ENCODE data around the gene PYGB. TPM values are rescaled to one million over a fixed set of nuclear protein-coding genes. Genes with fewer than 3 reads are reported as not detected.
"Not testable (repeated sequence)": the region's sequence is repeated elsewhere in the genome, so short reads cannot be mapped to it uniquely, and the experiment has no call there.

Gene PYGB
- total RNA-seq, 1 donor from 2014 or later, result 81.9 TPM

DNA sequence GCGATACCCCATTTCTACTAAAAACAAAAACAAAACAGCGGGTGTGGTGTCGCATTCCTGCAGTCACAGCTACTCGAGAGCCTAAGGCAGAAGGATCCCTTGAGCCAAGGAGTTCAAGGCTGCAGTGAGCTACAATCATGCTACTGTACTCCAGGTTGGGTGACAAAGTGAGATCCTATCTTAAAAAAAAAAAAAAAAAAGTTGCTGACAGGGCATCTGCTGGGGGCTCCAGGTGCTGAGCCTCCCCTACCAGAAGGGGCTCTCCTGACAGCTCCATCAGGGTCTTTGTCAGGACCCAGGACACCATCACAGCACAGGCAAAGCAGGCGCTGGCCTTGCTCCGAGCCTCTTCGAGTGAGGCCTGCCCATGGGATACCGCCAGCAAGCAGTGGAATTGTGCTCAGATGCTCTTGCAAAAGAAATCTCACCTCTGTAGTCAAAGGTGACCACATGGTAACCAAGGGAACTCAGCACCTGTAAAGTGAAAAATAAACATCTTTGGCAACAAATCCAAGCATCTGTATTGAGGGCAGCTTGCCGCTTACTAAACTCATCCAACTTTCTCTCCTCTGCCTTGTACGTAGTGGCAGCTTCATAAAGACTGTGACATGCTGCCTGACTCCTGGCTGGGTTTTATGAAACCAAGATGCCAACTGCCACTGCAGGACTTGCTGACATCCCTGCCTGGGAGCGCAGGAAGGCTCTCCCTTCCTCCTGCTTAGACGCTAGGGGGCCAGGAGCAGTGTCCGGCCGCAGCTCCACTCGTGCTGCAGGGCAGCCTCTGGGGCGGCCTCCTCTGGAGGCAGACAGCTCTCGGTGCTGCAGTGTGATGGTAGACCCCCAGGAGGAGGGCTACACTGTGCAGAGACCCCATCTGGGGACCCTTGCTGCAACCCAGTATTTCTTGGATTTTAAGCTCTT lies 66.9 kb downstream of the PYGB start:
- DNase-seq, result no peak

DNA sequence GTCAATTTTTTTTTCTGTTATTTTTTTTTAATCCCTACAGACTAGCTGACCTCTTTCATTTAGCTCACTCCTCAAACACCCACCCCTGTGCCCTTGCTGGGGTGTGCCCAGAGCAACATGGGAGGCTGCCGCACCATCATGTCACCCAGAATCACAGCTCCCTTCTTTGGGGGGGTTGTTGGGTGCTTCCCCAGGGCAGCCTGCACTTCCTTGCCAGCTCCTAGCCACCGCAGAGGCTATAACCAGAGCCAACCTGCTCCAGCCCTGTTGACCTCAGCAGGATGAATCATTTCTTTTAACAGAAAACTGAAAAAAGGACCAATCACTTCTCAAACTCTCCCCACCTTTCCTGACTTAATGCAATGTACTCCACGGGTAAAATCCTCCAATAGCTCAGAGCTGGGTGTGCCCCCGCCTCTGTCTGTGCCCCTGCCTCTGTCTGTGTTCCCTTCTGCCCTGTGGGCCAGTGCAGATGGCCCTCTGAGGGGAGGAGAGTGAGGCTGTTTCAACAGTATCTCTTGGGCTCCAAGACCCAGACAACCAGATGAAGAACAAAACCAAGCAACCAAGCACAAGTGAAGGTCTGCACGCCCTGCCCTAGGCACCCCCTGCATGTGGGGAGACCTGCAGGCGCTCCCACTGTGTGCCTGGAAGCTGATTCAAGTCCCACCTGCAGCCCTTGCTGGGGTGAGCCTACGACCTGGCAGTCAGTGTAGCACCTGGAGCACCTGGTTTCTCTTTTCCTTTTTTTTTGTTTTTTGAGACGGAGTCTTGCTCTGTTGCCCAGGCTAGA lies 67.7 kb downstream of the PYGB start:
- DNase-seq, result no peak

DNA sequence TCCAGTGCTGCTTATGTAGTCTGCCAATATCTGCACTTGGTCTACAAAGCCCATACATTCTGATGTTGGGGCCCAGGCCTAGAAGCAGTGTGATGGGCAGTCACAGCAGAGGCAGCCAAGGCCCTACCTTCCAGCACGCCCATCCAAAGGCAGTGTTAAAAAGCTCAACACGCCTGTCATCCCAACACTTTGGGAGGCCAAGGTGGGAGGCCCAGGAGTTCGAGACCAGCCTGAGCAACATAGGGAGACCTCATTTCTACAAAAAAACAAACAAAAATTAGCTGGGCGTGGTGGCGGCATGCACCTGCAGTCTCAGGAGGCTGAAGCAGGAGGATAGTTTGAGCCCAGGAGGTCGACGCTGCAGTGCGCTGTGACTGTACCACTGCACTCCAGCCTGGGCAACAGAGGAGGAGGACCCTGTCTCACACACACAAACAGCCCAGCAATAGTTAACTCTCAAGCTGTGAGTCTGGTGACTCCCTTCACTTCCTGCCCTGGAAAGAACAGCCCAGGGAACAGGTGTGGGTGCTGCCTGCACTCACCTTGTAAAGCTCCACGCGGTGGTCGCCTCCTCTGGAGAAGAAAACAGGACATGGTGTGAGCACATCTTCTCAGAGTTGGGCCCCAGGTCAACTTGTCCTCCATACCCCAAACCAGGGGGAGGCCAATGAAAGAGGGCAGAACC lies 68.8 kb downstream of the PYGB start:
- no peak for DNase-seq

DNA sequence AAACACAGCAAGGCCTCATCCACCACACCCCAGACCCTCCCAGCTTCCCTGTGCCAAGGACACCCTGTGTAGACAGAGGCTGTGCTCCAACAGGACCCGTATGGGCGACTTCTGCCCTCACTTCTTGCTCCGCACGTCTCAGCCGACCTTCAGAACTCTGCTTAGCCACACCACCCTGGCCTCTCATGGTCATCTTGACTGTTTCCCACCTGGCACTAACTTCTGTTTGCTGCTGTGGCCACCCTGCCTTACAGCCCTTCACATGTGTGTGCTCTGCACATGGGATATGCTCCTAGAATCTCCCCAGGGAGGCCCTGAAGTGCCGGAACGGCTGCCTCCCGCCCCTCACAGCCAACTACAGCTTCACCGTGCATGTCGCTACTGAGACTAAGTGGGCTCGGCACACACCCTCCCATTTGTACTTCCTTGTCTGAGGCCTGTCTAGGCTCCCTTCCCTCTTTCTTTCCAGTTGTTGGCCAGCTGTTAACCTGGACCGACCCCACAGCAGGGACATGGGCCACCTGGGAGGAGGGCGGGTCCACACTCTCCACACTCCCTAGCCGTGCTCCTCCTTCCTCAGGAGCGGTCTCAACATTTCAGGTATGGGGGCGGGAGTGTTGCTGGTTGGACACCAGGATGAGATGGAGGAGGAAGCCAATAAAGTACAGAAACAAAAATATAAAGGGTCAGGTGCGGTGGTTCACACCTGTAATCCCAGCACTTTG lies 69.6 kb downstream of the PYGB start:
- no peak for DNase-seq

DNA sequence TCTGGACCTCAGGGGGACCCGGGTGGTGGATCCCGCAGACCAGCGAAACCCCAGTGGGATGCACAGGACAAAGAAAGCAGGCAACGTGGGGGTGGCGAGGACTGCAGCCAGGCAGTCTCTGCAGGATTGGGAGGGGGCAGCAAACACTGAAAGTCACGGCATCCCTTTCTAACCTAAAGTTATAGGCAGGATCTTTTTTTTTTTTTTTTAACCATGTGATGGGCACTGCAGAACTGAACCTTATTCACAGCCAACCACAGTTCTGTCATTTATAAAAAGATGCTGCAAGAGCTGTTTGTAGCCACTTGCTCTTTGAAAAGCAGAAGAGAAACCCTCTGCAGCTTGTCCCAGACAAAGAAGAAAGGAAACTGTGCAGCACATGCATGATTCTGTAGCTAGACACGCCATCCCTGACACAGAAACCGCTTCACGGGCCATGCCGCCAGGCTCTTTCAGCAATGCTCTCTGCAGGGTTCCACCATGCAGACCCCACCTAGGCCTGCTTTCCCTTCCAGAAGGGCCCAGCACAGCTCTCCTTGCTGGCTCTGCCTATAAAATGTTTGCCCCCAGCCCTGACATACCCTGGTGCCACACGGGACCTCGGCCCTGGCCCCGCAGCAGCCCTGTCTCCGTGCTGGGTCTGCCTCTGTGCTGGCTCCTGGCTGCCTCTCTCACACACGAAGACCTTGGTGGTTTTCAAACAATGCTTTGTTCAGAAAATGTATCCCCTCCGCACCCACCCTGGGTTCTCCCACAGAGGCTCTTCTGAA lies 70.8 kb downstream of the PYGB start:
- no peak for DNase-seq

DNA sequence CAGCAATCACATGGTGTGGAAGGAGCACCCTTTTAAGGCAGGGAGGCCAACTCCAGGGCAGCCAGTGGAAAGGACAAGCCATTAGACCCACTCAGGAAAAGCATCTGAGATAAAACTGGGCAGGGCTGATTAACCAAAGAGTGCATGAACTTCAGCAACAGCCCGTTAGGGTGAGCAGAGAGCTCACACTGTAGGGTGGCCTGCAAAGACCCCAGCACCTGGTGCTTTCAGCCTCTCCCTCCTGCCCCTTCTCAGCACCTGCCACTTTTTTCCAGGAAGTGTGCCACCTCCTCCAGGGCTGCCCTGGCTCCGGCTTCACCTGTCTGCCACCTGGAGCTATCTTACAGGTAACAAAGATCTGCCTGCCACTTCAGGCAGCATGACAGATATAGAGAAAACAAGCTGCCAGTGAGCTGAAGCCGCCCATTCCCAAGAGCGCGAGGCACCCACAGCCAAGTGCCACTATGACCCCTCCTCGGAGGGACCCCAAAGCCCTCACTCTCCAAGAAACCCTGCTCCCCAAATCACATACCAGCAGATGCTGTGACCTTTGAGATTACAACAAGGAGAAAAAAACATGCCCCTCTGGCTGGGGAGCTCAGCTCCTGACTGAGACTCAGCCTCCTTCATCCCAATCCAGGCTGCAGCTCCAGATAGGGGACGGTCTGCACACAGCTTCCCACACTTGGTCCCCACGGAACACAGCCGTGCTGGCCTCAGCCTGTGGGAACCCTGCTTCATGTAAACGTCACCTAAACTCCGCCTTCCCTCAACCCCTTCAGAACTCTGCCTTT lies 71.6 kb downstream of the PYGB start:
- no peak for DNase-seq

DNA sequence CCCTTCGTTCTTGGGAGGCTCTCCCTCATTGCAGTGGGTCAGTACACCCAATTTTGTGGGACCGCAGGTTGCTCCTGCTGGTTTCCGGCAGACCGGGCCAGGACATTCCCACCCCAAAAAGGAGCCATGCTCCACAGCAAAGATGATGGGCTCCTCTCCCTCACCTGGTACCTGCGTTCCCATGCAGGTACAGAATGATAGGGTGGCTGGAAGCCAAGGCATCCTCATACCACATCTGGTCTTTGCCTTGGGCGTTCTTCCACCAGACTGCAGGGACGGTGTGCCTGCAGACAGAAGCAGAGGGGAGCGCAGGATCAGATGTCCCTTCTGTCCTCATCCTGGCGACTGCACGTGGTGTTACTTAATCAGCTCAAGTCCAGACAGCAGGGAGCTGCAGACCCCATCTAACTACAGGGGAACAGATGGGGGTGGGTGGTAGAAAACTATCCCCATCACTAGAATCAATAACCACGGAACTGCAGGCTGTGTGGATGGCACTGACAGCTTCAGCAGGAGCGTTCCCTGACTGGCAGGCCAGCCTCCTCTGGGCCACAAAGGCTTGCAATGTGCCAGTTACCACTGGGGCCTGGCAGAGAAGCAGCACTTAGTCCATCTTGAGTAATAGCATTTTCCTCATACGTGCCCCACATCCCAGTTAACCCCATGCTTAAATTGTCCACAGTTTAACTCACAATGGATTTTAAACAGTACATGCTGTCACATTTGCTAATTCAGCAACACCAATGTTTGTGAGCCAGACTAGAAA lies 72.3 kb downstream of the PYGB start:
- DNase-seq, result no peak

DNA sequence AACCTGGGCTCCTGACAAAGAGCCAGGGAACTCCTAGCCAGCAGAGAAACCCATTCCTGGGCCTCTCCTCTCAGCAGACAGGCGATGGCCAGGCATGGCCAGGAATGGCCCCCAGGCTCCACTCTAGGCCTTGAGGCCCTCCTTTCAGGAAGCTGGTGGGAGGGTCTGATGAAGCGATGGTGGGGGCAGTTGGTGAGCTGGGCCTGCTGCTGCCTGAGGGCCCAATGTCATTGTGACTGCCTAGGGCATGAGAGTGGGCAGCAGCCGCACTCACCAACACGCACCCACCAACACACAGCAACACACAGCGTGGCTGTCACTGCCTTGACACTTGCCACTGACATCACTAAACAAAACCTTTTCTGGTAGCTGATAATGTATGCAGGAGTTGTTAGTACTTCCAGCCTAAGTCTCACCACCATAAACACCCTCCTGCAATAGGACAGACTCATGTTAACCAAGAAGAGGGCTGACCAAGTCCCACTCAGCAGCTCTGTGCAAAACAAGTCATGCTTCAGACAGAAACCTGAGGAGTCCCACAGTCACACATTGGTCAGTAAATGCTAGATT lies 73.5 kb downstream of the PYGB start:
- DNase-seq, result no peak

DNA sequence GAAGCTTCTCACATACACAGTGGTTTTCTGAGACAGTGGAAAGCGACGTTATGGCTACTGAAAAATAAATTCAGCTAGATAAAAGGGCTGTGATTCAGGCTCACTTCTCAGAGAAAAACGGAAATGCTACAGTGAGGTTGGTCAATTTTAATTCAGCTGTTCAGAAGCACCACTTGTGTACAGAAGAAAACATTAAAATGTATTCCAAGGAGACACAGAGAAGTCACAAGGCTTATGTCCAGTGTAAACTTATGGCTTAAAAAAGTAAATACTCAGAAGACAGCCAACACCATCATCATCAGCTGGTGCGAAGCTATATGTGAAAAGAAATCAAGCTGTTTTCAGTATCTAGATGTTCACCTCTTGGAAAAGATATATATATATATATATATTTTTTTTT lies 74.1 kb downstream of the PYGB start:
- DNase-seq, result no peak

DNA sequence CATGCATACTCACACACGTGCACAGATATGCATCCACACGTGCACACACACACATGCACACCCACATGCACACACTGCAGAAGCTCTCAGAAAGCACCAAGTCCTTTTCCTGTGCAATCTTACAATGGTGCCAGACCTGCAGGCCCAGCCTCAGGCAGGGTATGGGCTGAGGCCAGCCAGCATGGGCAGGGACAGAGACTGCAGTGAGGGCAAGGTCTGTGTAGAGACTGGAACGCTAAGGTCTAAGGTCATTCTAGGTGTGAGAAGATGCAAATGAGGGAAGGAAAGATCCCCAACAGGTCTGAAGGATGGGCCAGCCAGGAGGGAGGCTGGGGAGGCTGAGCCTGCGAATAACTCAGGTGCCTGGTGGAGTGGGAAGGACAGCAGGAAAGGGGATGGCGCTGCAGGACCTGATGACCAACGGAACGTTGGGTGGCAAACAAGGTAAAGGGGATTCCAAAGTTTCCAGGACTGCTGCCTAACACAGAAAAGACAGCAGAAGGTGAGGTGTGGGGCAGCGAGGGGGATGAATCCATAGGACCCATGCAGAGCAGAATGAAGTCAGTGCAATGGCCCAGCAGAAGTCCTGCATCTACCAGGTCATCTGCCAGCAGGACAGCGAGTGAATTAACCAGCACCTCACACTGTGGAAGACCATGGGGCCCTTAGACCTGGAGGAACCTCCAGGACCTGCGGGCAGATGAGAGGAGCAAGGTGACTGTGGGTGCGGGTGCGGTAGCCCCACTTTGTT lies 75.8 kb downstream of the PYGB start:
- no peak for DNase-seq

DNA sequence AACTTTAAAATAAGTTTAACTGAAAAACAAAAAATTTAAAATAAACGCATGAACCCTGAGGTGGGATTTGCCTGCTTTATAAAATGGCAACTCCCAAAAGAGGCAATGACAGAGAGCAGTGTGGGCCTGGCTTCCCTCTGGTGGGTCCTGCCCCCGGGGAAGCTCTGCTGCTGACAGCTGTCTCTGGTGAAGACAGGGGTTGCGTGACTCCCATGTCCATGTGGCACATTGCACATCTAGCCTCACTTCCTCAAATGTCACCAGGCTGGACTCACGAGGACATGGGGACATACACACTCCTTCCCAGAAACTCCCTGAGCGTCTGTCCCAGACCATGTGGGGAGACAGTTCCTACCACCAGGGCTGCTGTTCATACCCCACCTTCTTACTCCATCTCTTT lies 76.5 kb downstream of the PYGB start:
- no peak for DNase-seq

DNA sequence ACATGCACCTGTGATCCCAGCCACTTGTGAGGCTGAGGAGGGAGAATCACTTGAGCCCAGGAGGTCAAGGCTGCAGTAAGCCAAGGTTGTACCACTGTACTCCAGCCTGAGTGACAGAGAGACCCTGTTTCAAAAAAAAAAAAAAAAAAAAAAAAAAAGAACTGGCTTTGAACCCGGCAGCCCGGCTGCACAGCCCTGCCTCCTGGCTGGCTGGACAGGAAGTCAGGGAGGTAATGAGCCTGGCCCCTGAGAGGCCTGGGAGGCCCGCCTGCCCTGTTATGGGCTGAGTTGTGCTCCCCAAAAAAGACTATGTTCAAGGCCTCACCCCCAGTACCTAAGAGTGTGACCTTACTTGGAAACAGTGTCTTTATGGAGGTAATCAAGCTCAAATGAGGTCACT lies 77.2 kb downstream of the PYGB start:
- DNase-seq, result no peak

DNA sequence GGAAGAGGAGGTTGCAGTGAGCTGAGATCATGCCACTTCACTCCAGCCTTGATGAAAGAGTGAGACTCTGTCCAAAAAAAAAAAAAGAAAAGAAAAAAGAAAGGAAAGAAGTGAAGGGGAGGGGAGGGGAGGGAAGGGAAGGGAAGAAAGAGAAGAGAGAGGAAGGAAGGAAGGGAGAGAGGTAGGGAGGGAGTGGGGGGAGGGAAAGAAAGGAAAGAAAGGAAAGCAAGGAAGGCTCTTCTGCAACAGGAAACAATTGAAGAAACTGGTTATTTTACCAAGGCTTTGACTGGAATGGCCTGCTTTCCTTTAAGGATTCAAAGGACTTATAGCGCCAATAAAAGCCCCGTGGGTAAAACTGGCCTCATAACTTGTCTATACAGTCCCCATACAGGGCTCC lies 78.1 kb downstream of the PYGB start:
- DNase-seq, result no peak

DNA sequence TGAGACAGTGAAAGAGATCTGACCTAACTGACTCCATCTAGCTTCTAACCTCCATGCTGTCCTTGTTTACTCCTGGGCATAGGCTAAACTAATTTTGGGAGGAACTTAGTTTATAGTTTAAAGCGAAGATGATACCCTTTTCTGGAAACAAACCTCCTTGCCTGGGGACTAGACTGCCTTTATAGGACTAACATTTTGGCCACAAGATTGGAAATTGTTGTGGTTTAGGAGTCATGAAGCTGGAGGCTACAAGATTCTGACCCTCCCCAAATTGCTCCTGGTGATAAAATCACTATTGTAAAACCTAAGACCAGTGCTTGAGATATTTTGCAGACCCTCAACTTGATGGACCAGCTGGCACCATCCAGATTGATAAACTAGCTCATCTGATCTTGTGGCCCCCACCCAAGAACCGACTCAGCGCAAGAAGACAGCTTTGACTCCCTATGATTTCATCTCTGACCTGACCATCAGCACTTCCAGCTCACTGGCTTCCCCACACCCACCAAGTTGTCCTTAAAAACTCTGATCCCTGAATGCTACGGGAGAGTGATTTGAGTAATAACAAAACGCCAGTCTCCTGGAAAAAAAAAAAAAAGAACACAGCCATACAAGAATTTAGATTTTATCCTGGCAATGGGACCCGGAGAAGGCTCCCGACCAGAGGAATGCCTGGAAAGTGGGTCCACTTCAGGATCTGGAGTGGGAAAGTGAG lies 79.8 kb downstream of the PYGB start:
- no peak for DNase-seq

DNA sequence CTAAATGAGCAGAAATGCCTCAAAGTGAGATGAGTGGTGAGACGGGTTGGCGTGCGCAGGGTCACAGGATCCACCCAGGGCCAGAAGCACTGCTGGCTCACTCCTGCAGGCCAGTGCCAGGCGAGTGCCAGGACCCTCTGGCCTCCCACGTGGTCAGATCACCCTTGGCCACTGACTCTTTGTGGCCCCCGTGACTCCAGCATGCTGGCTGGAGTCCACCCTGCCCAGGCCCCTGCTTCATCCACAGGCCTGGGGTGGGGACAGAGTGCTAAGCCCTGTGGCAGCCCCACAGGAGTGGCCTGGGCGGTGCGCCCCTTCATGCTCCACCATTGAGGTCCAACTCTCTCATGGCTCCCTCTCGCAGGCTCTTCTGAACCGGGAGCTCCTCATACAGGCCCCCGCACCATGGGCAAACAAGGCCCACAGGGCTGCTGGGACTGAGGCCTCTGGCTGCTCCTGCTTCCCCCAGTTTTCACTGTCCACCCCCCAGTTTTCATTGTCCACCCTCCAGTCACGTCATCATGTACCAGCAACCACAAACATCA lies 81.1 kb downstream of the PYGB start:
- DNase-seq, result no peak

DNA sequence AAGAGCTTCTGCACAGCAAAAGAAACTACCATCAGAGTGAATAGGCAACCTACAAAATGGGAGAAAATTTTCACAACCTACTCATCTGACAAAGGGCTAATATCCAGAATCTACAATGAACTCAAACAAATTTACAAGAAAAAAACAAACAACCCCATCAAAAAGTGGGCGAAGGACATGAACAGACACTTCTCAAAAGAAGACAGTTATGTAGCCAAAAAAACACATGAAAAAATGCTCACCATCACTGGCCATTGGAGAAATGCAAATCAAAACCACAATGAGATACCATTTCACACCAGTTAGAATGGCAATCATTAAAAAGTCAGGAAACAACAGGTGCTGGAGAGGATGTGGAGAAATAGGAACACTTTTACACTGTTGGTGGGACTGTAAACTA lies 87.1 kb downstream of the PYGB start:
- not testable (repeated sequence) for DNase-seq

DNA sequence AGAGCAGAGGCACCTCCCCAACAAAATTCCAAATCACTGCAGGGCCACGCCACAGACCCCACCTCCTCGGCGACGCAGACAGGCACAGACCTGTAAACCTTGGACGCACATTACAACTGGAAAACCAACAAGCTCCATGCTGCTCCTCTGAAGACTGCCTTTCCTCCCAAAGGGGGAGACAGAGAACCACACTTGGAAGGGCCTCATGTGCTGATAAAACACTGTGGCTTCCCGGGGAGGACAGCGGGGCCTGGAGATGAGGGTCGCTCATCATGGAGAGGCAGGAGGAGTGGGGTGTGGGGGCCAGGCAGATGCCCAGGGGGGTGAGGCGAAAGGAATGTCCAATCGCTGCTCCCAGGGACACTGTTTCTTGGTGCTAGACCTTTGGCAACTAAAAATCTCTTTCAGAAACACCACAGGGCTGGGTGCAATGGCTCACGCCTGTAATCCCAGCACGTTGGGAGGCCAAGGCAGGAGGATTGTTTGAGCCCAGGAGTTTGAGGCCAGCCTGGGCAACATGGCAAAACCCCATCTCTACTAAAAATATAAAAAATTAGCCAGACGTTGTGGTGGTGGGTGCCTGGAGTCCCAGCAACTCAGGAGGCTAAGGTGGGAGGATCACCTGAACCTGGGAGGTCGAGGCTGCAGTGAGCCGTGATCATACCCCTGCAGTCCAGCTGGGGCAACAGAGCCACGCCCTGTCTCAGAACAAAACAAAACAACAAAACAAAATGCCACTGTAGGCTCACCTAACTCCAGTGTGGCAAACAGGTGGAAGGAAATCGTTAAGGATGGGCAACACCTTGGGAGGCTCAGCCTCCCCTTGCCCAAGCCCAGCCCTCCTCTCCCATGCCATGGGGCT lies 88.9 kb downstream of the PYGB start:
- DNase-seq, result peak; percentile 22
